ENCODE measurements around the gene INPP5A. TPM values are rescaled to one million over a fixed set of nuclear protein-coding genes. Genes with fewer than 3 reads are reported as not detected.

INPP5A gene
- total RNA-seq, 1 donor from 2014 or later, result 36.3 TPM

DNA sequence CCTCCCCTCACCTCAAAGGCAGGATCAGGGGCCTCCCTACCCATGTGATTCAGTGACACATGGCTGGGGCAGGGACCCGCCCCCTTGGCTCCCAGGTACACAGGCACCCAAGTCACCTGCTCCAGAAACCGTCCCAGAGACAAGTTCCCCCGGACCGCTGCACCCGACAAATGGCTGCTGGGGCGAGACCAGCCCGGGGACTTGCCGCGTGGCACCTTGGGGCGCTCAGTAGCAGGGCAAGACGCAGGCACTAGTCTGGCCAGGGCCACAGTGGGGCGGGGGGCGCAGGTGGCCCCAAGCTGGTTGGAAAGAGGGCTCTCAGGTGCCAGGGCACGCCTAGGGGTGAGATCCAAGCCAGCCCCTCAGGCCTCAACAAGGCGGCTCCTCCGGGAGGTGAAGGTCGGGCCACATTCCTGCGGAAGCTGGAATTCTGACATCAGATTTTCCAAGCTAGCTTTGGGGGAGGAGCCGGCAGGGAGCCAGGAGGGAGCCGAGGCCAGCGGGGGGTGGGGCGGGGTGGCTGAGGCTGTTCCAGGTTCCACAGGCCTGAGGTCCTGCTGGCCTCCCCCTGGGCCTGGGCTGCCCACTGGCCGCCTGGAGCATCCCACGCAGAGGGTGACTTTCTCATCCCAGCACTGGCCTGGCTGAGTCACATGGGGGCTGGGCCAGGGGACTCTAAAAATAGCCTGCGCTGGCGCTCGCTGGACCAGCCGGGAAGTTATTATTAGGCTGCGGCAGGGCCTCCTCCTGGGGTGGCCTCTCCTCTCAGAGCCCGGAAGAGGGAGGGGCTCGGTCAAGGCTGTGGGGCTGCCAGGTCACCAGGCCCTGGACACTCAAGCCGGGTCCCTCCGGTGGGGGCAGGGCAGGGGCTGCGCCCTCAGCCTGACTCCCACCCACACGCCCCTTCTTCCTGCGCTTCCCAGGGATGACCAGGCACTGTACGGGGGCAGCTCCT is 20.5 kb upstream of the INPP5A start:
- Mint-ChIP-seq H3K4me3 (ENCODE audit: unreplicated experiment) (no peak overlapping the region), H3K27ac (ENCODE audit: unreplicated experiment) (no peak overlapping the region), H3K9me3 (ENCODE audit: unreplicated experiment) (peaks cover 2% of the 10 kb centered on the region), H3K4me1 (ENCODE audit: low read depth, unreplicated experiment) (peaks cover 13% of the 10 kb centered on the region), H3K27me3 (ENCODE audit: unreplicated experiment) (peaks cover 6% of the 10 kb centered on the region), H3K36me3 (ENCODE audit: unreplicated experiment) (no peaks in the 10 kb centered on the region)
- TF ChIP-seq, protein P1, sequence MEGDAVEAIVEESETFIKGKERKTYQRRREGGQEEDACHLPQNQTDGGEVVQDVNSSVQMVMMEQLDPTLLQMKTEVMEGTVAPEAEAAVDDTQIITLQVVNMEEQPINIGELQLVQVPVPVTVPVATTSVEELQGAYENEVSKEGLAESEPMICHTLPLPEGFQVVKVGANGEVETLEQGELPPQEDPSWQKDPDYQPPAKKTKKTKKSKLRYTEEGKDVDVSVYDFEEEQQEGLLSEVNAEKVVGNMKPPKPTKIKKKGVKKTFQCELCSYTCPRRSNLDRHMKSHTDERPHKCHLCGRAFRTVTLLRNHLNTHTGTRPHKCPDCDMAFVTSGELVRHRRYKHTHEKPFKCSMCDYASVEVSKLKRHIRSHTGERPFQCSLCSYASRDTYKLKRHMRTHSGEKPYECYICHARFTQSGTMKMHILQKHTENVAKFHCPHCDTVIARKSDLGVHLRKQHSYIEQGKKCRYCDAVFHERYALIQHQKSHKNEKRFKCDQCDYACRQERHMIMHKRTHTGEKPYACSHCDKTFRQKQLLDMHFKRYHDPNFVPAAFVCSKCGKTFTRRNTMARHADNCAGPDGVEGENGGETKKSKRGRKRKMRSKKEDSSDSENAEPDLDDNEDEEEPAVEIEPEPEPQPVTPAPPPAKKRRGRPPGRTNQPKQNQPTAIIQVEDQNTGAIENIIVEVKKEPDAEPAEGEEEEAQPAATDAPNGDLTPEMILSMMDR (IDR thresholded peaks at IDR 0.05; ENCODE audit: partially characterized antibody, unreplicated experiment), result no peak
- peak; percentile 64 for DNase-seq

DNA sequence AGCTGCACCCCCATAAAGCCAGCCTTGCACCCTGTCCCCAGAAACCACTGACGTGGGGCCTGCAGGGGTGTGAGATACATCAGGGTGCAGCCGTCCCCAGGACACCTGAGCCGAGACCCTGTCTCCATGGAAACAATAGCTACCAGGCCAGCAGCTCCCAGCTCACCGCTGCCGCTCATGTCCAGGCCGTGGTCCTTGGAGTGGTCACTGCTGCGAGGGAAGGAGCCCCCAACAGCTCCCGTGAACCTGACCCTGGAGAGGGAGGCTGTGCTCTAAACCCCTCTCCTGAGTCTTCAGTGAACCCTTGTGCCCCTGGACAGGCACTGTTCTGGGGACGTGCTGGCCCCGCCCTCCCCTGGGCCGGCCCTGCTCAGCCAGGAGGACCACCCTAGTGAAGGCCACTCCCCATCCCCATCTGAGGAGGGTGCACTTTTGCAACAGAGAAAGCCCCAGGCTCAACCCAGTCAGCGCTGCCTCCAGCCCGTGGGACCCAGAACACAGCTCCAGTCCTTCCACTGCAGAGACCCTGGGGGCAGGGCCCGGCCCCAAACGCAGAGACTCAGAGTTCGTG is 19.6 kb upstream of the INPP5A start:
- H3K4me1 Mint-ChIP-seq (ENCODE audit: low read depth, unreplicated experiment), result peaks cover 13% of the 10 kb centered on the region
- peaks cover 1% of the 10 kb centered on the region for H3K27me3 Mint-ChIP-seq (ENCODE audit: unreplicated experiment)
- H3K9me3 Mint-ChIP-seq (ENCODE audit: unreplicated experiment), result peaks cover 2% of the 10 kb centered on the region
- H3K27ac Mint-ChIP-seq (ENCODE audit: unreplicated experiment), result no peak overlapping the region
- H3K4me3 Mint-ChIP-seq (ENCODE audit: unreplicated experiment), result no peak overlapping the region
- TF ChIP-seq, protein P1 (IDR thresholded peaks at IDR 0.05; ENCODE audit: partially characterized antibody, unreplicated experiment), result no peak
- no peaks in the 10 kb centered on the region for H3K36me3 Mint-ChIP-seq (ENCODE audit: unreplicated experiment)
- no peak for DNase-seq

DNA sequence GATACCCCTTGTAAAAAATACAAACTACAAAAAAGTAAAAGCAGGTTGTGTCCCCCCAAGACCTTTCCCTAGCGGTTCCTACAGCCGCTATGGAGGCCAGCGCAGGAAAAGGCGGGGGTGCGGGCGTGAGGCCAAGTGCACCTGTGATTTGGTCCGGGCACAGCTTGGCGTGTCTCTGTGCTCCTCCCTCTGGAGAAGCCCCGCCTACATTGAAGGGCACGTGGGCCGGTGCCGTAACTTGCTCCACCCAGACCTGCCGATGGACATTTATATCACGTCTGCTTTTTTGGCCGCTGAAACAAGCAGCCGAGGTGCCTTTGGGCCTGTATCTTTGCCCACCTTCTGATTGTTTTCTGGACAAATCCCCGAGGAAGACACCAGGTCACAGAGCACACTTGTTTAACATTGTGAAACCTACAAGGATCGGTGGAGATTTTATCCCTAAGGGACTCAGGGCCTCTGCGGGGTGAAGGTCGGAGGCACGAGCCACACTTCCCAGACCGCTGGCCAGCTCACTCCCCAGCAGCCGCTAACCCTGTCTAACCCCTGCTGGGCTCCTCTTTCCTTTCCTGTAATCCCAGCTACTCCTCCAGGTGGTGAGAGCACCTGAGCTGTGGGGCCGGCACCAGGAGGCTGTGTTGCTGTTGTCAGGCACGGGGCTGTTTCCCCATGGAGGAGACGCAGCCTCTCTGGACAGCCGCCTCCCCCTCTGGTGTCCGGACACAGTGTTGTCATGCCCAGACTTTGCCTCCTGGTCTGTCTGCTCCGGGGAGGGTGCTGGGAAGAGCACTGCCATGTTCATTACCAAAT is 18.8 kb upstream of the INPP5A start:
- H3K4me1 Mint-ChIP-seq (ENCODE audit: low read depth, unreplicated experiment), result peaks cover 13% of the 10 kb centered on the region
- H3K4me3 Mint-ChIP-seq (ENCODE audit: unreplicated experiment), result peak overlapping the region; percentile 85
- H3K27ac Mint-ChIP-seq (ENCODE audit: unreplicated experiment), result no peak overlapping the region
- H3K36me3 Mint-ChIP-seq (ENCODE audit: unreplicated experiment), result no peaks in the 10 kb centered on the region
- TF ChIP-seq, protein P1 (IDR thresholded peaks at IDR 0.05; ENCODE audit: partially characterized antibody, unreplicated experiment), result no peak
- H3K27me3 Mint-ChIP-seq (ENCODE audit: unreplicated experiment), result peaks cover 6% of the 10 kb centered on the region
- no peak for DNase-seq
- peaks cover 2% of the 10 kb centered on the region for H3K9me3 Mint-ChIP-seq (ENCODE audit: unreplicated experiment)

DNA sequence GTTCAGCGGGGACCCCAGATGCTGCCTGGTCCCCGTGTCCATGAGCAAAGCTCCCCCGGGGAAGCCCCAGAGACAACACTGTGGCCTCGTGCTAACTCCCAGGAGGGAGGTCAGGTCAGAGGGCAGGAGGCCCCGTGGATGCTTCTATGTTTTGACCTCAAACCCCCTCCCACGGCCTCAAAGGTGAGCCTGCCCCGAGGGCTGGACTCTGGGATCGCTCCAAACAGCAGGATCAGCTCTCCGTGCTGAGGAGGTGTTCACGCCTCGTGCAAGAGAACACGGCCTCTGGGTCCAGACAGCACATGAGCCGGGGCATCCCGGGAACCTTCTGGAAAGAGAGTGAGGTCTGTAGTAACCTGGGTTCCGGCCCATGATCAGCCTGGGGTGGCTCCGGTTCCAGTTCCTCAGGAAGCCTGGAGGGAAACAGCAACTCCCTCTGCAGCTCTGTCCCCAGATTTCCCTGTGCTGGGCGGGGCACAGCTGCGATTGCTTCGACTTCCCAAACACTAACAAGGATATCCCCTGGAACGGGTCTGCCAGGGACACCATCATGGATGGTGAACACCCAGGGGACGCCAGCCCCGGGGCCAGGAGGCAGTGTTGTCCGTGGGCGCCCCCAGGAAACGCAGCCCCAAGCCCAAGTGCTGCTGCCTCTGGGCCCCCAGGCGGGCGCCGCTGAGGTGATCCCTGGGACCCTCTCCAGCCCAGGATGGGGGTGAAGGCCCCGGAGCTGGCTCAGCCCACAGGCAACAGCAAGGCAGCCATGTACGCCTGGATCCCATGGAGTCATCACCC is 18.0 kb upstream of the INPP5A start:
- no peak for DNase-seq
- no peaks in the 10 kb centered on the region for H3K36me3 Mint-ChIP-seq (ENCODE audit: unreplicated experiment)
- peaks cover 2% of the 10 kb centered on the region for H3K9me3 Mint-ChIP-seq (ENCODE audit: unreplicated experiment)
- H3K4me3 Mint-ChIP-seq (ENCODE audit: unreplicated experiment), result no peak overlapping the region
- TF ChIP-seq, protein P1 (IDR thresholded peaks at IDR 0.05; ENCODE audit: partially characterized antibody, unreplicated experiment), result no peak
- H3K27ac Mint-ChIP-seq (ENCODE audit: unreplicated experiment), result no peak overlapping the region
- peaks cover 13% of the 10 kb centered on the region for H3K4me1 Mint-ChIP-seq (ENCODE audit: low read depth, unreplicated experiment)
- H3K27me3 Mint-ChIP-seq (ENCODE audit: unreplicated experiment), result peaks cover 6% of the 10 kb centered on the region
